ENCODE data around the gene TJP3. TPM values are rescaled to one million over a fixed set of nuclear protein-coding genes. Genes with fewer than 3 reads are reported as not detected.

The TJP3 gene
- total and polyA plus RNA-seq, 2 experiments from 2014 or later: 18.2 to 23.9 TPM

DNA sequence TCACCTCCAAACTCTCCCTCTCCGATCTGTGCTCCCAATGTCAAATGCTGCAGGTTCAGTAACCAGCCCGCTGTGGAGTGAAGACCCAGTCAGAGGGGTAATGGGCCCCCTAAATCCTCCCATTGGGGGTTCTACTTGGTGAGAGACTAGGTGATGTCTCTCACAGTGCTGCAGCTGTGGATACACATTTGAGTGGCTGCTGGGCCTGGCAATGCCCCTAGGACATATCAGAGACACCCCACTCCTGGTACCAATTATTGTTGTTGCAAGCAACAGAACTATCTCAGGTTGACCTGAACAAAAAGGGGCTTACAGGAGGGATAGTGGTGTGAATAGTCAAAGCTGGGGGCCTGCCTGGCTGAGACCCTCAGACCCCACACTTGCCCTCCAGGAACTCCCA, 73.4 kb downstream of the TJP3 start:
- Histone ChIP-seq H3K27me3 (ENCODE audit: insufficient read depth) (peaks cover 10% of the 10 kb centered on the region), H3K36me3 (ENCODE audit: insufficient read depth) (peaks cover 4% of the 10 kb centered on the region; the same call in 1 of the 2 replicates), H4K20me1 (replicated peaks; ENCODE audit: insufficient read depth) (no peaks in the 10 kb centered on the region), H3F3A (replicated peaks; ENCODE audit: low read depth) (no peaks in the 10 kb centered on the region), H3K4me2 (no peak overlapping the region), H3K9me2 (ENCODE audit: insufficient read depth) (no peaks in the 10 kb centered on the region), H3K4me1 (ENCODE audit: insufficient read depth) (no peaks in the 10 kb centered on the region; the same call in 1 of the 2 replicates), H3K27ac (ENCODE audit: low read depth) (no peak overlapping the region), H3K4me3 (no peak overlapping the region), H2AFZ (no peak overlapping the region), H3K79me2 (replicated peaks; ENCODE audit: insufficient read depth) (no peaks in the 10 kb centered on the region)
- Mint-ChIP-seq H3K4me1 (peaks cover 8% of the 10 kb centered on the region), H3K27ac (no peak overlapping the region), H3K36me3 (ENCODE audit: low read depth) (peaks cover 33% of the 10 kb centered on the region), H3K27me3 (ENCODE audit: insufficient read depth, low read depth, poor library complexity) (peaks cover 20% of the 10 kb centered on the region), H3K9me3 (peaks cover 29% of the 10 kb centered on the region), H3K4me3 (no peak overlapping the region)
- TF ChIP-seq, protein P1, sequence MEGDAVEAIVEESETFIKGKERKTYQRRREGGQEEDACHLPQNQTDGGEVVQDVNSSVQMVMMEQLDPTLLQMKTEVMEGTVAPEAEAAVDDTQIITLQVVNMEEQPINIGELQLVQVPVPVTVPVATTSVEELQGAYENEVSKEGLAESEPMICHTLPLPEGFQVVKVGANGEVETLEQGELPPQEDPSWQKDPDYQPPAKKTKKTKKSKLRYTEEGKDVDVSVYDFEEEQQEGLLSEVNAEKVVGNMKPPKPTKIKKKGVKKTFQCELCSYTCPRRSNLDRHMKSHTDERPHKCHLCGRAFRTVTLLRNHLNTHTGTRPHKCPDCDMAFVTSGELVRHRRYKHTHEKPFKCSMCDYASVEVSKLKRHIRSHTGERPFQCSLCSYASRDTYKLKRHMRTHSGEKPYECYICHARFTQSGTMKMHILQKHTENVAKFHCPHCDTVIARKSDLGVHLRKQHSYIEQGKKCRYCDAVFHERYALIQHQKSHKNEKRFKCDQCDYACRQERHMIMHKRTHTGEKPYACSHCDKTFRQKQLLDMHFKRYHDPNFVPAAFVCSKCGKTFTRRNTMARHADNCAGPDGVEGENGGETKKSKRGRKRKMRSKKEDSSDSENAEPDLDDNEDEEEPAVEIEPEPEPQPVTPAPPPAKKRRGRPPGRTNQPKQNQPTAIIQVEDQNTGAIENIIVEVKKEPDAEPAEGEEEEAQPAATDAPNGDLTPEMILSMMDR (conservative IDR thresholded peaks at IDR 0.05; ENCODE audit: low read depth in 2 of 2): no peak
- TF ChIP-seq EZH2phosphoT487 (IDR thresholded peaks at IDR 0.05; ENCODE audit: unreplicated experiment): no peak
- TF ChIP-seq, protein P2, sequence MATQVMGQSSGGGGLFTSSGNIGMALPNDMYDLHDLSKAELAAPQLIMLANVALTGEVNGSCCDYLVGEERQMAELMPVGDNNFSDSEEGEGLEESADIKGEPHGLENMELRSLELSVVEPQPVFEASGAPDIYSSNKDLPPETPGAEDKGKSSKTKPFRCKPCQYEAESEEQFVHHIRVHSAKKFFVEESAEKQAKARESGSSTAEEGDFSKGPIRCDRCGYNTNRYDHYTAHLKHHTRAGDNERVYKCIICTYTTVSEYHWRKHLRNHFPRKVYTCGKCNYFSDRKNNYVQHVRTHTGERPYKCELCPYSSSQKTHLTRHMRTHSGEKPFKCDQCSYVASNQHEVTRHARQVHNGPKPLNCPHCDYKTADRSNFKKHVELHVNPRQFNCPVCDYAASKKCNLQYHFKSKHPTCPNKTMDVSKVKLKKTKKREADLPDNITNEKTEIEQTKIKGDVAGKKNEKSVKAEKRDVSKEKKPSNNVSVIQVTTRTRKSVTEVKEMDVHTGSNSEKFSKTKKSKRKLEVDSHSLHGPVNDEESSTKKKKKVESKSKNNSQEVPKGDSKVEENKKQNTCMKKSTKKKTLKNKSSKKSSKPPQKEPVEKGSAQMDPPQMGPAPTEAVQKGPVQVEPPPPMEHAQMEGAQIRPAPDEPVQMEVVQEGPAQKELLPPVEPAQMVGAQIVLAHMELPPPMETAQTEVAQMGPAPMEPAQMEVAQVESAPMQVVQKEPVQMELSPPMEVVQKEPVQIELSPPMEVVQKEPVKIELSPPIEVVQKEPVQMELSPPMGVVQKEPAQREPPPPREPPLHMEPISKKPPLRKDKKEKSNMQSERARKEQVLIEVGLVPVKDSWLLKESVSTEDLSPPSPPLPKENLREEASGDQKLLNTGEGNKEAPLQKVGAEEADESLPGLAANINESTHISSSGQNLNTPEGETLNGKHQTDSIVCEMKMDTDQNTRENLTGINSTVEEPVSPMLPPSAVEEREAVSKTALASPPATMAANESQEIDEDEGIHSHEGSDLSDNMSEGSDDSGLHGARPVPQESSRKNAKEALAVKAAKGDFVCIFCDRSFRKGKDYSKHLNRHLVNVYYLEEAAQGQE (IDR thresholded peaks at IDR 0.05; ENCODE audit: unreplicated experiment): no peak
- TF ChIP-seq NANOG (IDR thresholded peaks at IDR 0.05; ENCODE audit: borderline replicate concordance): no peak
- TF ChIP-seq EZH2 (IDR thresholded peaks at IDR 0.05; ENCODE audit: low read depth, unreplicated experiment): no peak
- no peak for TF ChIP-seq CREB1 (CRISPR knock-in tag; IDR thresholded peaks at IDR 0.05; ENCODE audit: low read depth)
- TF ChIP-seq, protein P3, sequence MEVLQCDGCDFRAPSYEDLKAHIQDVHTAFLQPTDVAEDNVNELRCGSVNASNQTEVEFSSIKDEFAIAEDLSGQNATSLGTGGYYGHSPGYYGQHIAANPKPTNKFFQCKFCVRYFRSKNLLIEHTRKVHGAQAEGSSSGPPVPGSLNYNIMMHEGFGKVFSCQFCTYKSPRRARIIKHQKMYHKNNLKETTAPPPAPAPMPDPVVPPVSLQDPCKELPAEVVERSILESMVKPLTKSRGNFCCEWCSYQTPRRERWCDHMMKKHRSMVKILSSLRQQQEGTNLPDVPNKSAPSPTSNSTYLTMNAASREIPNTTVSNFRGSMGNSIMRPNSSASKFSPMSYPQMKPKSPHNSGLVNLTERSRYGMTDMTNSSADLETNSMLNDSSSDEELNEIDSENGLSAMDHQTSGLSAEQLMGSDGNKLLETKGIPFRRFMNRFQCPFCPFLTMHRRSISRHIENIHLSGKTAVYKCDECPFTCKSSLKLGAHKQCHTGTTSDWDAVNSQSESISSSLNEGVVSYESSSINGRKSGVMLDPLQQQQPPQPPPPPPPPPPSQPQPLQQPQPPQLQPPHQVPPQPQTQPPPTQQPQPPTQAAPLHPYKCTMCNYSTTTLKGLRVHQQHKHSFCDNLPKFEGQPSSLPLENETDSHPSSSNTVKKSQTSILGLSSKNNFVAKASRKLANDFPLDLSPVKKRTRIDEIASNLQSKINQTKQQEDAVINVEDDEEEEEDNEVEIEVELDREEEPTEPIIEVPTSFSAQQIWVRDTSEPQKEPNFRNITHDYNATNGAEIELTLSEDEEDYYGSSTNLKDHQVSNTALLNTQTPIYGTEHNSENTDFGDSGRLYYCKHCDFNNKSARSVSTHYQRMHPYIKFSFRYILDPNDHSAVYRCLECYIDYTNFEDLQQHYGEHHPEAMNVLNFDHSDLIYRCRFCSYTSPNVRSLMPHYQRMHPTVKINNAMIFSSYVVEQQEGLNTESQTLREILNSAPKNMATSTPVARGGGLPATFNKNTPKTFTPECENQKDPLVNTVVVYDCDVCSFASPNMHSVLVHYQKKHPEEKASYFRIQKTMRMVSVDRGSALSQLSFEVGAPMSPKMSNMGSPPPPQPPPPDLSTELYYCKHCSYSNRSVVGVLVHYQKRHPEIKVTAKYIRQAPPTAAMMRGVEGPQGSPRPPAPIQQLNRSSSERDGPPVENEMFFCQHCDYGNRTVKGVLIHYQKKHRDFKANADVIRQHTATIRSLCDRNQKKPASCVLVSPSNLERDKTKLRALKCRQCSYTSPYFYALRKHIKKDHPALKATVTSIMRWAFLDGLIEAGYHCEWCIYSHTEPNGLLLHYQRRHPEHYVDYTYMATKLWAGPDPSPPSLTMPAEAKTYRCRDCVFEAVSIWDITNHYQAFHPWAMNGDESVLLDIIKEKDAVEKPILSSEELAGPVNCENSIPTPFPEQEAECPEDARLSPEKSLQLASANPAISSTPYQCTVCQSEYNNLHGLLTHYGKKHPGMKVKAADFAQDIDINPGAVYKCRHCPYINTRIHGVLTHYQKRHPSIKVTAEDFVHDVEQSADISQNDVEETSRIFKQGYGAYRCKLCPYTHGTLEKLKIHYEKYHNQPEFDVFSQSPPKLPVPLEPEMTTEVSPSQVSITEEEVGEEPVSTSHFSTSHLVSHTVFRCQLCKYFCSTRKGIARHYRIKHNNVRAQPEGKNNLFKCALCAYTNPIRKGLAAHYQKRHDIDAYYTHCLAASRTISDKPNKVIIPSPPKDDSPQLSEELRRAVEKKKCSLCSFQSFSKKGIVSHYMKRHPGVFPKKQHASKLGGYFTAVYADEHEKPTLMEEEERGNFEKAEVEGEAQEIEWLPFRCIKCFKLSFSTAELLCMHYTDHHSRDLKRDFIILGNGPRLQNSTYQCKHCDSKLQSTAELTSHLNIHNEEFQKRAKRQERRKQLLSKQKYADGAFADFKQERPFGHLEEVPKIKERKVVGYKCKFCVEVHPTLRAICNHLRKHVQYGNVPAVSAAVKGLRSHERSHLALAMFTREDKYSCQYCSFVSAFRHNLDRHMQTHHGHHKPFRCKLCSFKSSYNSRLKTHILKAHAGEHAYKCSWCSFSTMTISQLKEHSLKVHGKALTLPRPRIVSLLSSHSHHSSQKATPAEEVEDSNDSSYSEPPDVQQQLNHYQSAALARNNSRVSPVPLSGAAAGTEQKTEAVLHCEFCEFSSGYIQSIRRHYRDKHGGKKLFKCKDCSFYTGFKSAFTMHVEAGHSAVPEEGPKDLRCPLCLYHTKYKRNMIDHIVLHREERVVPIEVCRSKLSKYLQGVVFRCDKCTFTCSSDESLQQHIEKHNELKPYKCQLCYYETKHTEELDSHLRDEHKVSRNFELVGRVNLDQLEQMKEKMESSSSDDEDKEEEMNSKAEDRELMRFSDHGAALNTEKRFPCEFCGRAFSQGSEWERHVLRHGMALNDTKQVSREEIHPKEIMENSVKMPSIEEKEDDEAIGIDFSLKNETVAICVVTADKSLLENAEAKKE (CRISPR knock-in tag; IDR thresholded peaks at IDR 0.05): no peak
- TF ChIP-seq POLR2AphosphoS5 (IDR thresholded peaks at IDR 0.05; ENCODE audit: low read depth): no peak
- TF ChIP-seq STAT1 (IDR thresholded peaks at IDR 0.05; ENCODE audit: unreplicated experiment): no peak
- TF ChIP-seq ZNF331 (CRISPR knock-in tag; IDR thresholded peaks at IDR 0.05; ENCODE audit: low read depth): no peak
- TF ChIP-seq, protein P4, sequence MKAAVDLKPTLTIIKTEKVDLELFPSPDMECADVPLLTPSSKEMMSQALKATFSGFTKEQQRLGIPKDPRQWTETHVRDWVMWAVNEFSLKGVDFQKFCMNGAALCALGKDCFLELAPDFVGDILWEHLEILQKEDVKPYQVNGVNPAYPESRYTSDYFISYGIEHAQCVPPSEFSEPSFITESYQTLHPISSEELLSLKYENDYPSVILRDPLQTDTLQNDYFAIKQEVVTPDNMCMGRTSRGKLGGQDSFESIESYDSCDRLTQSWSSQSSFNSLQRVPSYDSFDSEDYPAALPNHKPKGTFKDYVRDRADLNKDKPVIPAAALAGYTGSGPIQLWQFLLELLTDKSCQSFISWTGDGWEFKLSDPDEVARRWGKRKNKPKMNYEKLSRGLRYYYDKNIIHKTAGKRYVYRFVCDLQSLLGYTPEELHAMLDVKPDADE (IDR thresholded peaks at IDR 0.05): no peak
- no peak for TF ChIP-seq JUNB (IDR thresholded peaks at IDR 0.05; ENCODE audit: unreplicated experiment)
- TF ChIP-seq ZNF114 (CRISPR knock-in tag; IDR thresholded peaks at IDR 0.05): no peak
- DNase-seq (ENCODE audit: low spot score) (no peak), ATAC-seq (no peak)

Data from GM23338 (cell line).